Neural cell (in vitro differentiated cells): ENCODE data around the gene PACC1. TPM values are rescaled to one million over a fixed set of nuclear protein-coding genes. Genes with fewer than 3 reads are reported as not detected.

Source experiments
- H2AFZ ChIP-seq: fragments of 200-600, 300-800 bp; sonication (generic), shearing (Covaris generic); 2 replicates; pipeline ENCODE4 v1.6.0; 2014; ENCODE audit warnings: low read depth, mild to moderate bottlenecking, antibody characterized with exemption, low read length, moderate library complexity
- H3F3A ChIP-seq: fragments of 200-600 bp; shearing (Covaris generic); 2 replicates; pipeline ENCODE4 v1.6.1; 2016; ENCODE audit warnings: mild to moderate bottlenecking, moderate library complexity, mixed read lengths, antibody characterized with exemption, low read length; ENCODE audit not compliant: insufficient read depth, poor library complexity, severe bottlenecking
- H3K27ac ChIP-seq: fragments of 200-600, 300-800 bp; sonication (generic), shearing (Covaris generic); 2 replicates; pipeline ENCODE4 v1.5.1; 2014; ENCODE audit warnings: mild to moderate bottlenecking, low read length, moderate library complexity
- H3K27me3 ChIP-seq: fragments of 300-800, 200-600 bp; sonication (generic), shearing (Covaris generic); 2 replicates; pipeline ENCODE4 v1.6.0; 2014; ENCODE audit warnings: mild to moderate bottlenecking, low read depth, low read length, moderate library complexity; ENCODE audit not compliant: insufficient read depth
- H3K36me3 ChIP-seq: fragments of 300-800, 200-600 bp; sonication (generic), shearing (Covaris generic); 2 replicates; pipeline ENCODE4 v1.5.1; 2014; ENCODE audit warnings: mild to moderate bottlenecking, antibody characterized with exemption, low read length, moderate library complexity; ENCODE audit not compliant: insufficient read depth
- H3K4me2 ChIP-seq: fragments of 300-800, 200-600 bp; sonication (generic), shearing (Covaris generic); 2 replicates; pipeline ENCODE4 v1.6.0; 2014; ENCODE audit warnings: mild to moderate bottlenecking, low read length
- H3K4me3 ChIP-seq: fragments of 300-800, 200-600 bp; sonication (generic), shearing (Covaris generic); 2 replicates; pipeline ENCODE4 v1.5.1; 2014; ENCODE audit warnings: mild to moderate bottlenecking, low read length, moderate library complexity
- H3K79me2 ChIP-seq: fragments of 200-600 bp; shearing (Covaris generic); replicated peaks from 2 replicates; pipeline ENCODE4 v1.6.0; 2014; ENCODE audit warnings: mild to moderate bottlenecking, low read length, moderate library complexity; ENCODE audit not compliant: insufficient read depth
- H3K9ac ChIP-seq: fragments of 300-800, 200-600 bp; sonication (generic), shearing (Covaris generic); 2 replicates; pipeline ENCODE4 v1.6.1; 2016; ENCODE audit warnings: mild to moderate bottlenecking, low read length, mixed read lengths
- H3K9me2 ChIP-seq: fragments of 200-600 bp; shearing (Covaris generic); 2 replicates; pipeline ENCODE4 v1.6.1; 2016; ENCODE audit warnings: mild to moderate bottlenecking, low read length, mixed read lengths; ENCODE audit not compliant: insufficient read depth
- H3K9me3 ChIP-seq: fragments of 200-600, 300-800 bp; sonication (generic), shearing (Covaris generic); 2 replicates; pipeline ENCODE4 v1.6.1; 2016; ENCODE audit warnings: mild to moderate bottlenecking, mixed run types, low read length, moderate library complexity, mixed read lengths
- H4K20me1 ChIP-seq: fragments of 200-600 bp; shearing (Covaris generic); 2 replicates; pipeline ENCODE4 v1.6.1; 2016; ENCODE audit warnings: mild to moderate bottlenecking, mixed run types; ENCODE audit not compliant: insufficient read depth
- EP300 ChIP-seq: fragments of 450-650 bp; conservative IDR thresholded peaks from 2 replicates; pipeline ENCODE4 v1.6.1; 2014; ENCODE audit warnings: antibody characterized with exemption, mild to moderate bottlenecking, moderate library complexity; ENCODE audit not compliant: poor library complexity, severe bottlenecking
- EZH2 ChIP-seq: fragments of 200-600, 300-800 bp; shearing (Covaris generic), sonication (generic); IDR thresholded peaks from 2 replicates; pipeline ENCODE4 v1.6.1; 2014; ENCODE audit warnings: antibody characterized with exemption, low read length, borderline replicate concordance, mild to moderate bottlenecking; ENCODE audit not compliant: insufficient read depth, poor library complexity, severe bottlenecking
- MXI1 ChIP-seq: fragments of 450-650 bp; conservative IDR thresholded peaks from 2 replicates; pipeline ENCODE4 v1.6.1; 2014; ENCODE audit warnings: antibody characterized with exemption, mild to moderate bottlenecking; ENCODE audit not compliant: poor library complexity, severe bottlenecking
- POLR2AphosphoS5 ChIP-seq: IDR thresholded peaks from 2 replicates; pipeline ENCODE4 v1.6.1; 2012
- RAD21 ChIP-seq: fragments of 450-650 bp; conservative IDR thresholded peaks from 2 replicates; pipeline ENCODE4 v1.6.1; 2014; ENCODE audit warnings: antibody characterized with exemption, mild to moderate bottlenecking, moderate library complexity
- SMC3 ChIP-seq: fragments of 450-650 bp; conservative IDR thresholded peaks from 2 replicates; pipeline ENCODE4 v1.6.1; 2014; ENCODE audit warnings: antibody characterized with exemption, mild to moderate bottlenecking, moderate library complexity; ENCODE audit not compliant: poor library complexity
- TAF1 ChIP-seq: IDR thresholded peaks from 2 replicates; pipeline ENCODE4 v1.6.1; 2012; ENCODE audit warnings: low read depth
- polyA plus RNA-seq: library from polyadenylated mRNA; depleted of rRNA; stranded (reverse); fragments of >200 nt; gene quantifications from 2 replicates; pipeline ENCODE4 v1.2.3, GENCODE V29; 2014
- TF ChIP-seq, protein P1 (sequence below): IDR thresholded peaks from 2 replicates; pipeline ENCODE4 v1.6.1; 2012; ENCODE audit warnings: borderline replicate concordance
- TF ChIP-seq, protein P2 (sequence below): fragments of 450-650 bp; IDR thresholded peaks from 2 replicates; pipeline ENCODE4 v1.5.1; 2014; ENCODE audit warnings: antibody characterized with exemption, mild to moderate bottlenecking, moderate library complexity; ENCODE audit not compliant: poor library complexity, severe bottlenecking

The PACC1 gene
- polyA plus RNA-seq, 1 donor from 2014 or later = 33.3 TPM

DNA sequence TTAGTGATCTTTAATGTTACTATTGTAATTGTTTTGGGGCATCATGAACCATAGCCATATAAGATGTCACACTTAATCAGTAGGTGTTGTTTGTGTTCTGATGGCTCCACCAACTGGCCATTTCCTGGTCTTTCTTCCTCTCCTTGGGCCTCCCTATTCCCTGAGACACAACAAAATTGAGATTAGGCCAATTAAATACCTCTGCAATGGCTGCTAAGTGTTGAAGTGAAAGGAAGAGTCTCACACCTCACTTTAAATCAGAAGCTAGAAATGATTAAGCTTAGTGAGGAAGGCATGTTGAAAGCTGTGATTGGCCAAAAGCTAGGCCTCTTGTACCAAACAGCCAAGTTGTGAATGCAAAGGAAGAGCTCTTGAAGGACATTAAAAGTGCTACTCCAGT lies 98.8 kb downstream of the PACC1 start:
- H3K27ac ChIP-seq = no peak overlapping the region
- H3K4me3 ChIP-seq = no peak overlapping the region
- no peaks in the 10 kb centered on the region for H3F3A ChIP-seq
- H3K4me2 ChIP-seq = no peak overlapping the region
- no peaks in the 10 kb centered on the region for H3K9me3 ChIP-seq
- H3K27me3 ChIP-seq = no peaks in the 10 kb centered on the region
- no peak overlapping the region for H2AFZ ChIP-seq
- H3K9ac ChIP-seq = no peak overlapping the region
- no peaks in the 10 kb centered on the region for H4K20me1 ChIP-seq
- H3K9me2 ChIP-seq = no peaks in the 10 kb centered on the region
- no peaks in the 10 kb centered on the region for H3K36me3 ChIP-seq
- TF ChIP-seq, protein P1, sequence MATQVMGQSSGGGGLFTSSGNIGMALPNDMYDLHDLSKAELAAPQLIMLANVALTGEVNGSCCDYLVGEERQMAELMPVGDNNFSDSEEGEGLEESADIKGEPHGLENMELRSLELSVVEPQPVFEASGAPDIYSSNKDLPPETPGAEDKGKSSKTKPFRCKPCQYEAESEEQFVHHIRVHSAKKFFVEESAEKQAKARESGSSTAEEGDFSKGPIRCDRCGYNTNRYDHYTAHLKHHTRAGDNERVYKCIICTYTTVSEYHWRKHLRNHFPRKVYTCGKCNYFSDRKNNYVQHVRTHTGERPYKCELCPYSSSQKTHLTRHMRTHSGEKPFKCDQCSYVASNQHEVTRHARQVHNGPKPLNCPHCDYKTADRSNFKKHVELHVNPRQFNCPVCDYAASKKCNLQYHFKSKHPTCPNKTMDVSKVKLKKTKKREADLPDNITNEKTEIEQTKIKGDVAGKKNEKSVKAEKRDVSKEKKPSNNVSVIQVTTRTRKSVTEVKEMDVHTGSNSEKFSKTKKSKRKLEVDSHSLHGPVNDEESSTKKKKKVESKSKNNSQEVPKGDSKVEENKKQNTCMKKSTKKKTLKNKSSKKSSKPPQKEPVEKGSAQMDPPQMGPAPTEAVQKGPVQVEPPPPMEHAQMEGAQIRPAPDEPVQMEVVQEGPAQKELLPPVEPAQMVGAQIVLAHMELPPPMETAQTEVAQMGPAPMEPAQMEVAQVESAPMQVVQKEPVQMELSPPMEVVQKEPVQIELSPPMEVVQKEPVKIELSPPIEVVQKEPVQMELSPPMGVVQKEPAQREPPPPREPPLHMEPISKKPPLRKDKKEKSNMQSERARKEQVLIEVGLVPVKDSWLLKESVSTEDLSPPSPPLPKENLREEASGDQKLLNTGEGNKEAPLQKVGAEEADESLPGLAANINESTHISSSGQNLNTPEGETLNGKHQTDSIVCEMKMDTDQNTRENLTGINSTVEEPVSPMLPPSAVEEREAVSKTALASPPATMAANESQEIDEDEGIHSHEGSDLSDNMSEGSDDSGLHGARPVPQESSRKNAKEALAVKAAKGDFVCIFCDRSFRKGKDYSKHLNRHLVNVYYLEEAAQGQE = no peak
- no peak for TF ChIP-seq POLR2AphosphoS5
- TF ChIP-seq TAF1 = no peak
- TF ChIP-seq, protein P2, sequence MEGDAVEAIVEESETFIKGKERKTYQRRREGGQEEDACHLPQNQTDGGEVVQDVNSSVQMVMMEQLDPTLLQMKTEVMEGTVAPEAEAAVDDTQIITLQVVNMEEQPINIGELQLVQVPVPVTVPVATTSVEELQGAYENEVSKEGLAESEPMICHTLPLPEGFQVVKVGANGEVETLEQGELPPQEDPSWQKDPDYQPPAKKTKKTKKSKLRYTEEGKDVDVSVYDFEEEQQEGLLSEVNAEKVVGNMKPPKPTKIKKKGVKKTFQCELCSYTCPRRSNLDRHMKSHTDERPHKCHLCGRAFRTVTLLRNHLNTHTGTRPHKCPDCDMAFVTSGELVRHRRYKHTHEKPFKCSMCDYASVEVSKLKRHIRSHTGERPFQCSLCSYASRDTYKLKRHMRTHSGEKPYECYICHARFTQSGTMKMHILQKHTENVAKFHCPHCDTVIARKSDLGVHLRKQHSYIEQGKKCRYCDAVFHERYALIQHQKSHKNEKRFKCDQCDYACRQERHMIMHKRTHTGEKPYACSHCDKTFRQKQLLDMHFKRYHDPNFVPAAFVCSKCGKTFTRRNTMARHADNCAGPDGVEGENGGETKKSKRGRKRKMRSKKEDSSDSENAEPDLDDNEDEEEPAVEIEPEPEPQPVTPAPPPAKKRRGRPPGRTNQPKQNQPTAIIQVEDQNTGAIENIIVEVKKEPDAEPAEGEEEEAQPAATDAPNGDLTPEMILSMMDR = peak; percentile 11
- no peak for TF ChIP-seq MXI1
- no peak for TF ChIP-seq EZH2
- no peaks in the 10 kb centered on the region for H3K79me2 ChIP-seq

- Histone ChIP-seq H2AFZ (no peak overlapping the region), H3K9ac (no peak overlapping the region), H4K20me1 (no peaks in the 10 kb centered on the region), H3K4me2 (no peak overlapping the region), H3K9me2 (no peaks in the 10 kb centered on the region), H3K36me3 (no peaks in the 10 kb centered on the region), H3K4me3 (no peak overlapping the region), H3K27ac (no peak overlapping the region), H3K79me2 (no peaks in the 10 kb centered on the region), H3K27me3 (no peaks in the 10 kb centered on the region), H3K9me3 (no peaks in the 10 kb centered on the region), H3F3A (no peaks in the 10 kb centered on the region)
- no peak for TF ChIP-seq RAD21
- TF ChIP-seq MXI1 = no peak
- no peak for TF ChIP-seq EZH2
- TF ChIP-seq, protein P2 = no peak
- TF ChIP-seq TAF1 = no peak
- TF ChIP-seq SMC3 = no peak
- TF ChIP-seq, protein P1 = no peak
- TF ChIP-seq POLR2AphosphoS5 = no peak
- TF ChIP-seq EP300 = no peak
Measured at GRCh38 chr1:212315184-212315583, 99.5 kb downstream of the PACC1 start.
